ENCODE results near the gene EIF4E1B.
"Not testable (repeated sequence)": the region's sequence is repeated elsewhere in the genome, so short reads cannot be mapped to it uniquely, and the experiment has no call there.

The EIF4E1B gene, protein sequence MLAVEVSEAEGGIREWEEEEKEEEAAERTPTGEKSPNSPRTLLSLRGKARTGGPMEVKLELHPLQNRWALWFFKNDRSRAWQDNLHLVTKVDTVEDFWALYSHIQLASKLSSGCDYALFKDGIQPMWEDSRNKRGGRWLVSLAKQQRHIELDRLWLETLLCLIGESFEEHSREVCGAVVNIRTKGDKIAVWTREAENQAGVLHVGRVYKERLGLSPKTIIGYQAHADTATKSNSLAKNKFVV

DNA sequence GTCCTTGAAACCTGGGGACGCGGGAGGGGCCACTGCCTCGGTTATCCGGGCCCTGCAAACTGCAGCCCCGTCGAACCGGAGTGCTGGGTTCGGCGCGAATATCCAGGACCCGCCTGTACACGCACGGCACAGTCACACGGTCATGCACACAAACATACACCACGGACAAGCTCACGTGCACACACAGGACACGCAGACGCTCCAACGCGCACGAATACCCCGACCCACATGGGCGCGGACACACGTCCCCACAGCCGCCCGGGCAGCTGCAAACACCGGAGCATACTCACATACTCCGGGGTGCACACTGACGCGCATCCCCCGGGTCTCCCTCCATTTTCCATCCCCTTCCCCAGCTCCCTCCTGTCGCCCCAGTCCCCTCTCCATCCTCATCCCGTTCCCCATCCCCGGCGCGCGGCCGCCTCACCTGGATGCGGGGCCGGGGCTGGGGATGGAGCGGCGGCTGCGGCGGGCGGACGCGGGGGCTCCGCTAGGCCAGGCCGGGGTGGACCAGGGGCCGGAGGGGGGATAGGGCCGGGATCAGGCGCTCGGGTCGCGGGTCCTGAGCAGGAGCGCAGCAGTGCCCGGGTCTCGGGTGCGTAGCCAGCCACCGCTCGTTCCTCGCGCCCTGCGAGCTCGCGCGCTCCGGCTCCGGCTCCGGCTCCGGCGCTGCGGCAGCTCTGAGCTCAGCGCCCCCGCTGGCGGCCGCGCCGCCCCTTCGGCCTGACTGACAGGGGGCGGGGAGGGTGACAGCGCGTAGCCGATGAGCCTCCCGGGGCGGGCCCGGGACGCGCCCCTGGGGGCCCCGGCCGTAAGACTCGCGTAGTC is at the start of gene EIF4E1B, which contains the start of gene SNCB:
Gene EIF4E1B, plus strand, starts transcription at position 823 of the 828 bp plus-strand sequence. CDS start 12,113 bp downstream, outside the sequence.
Gene SNCB, minus strand, starts transcription at position 682 of the 828 bp plus-strand sequence. CDS start 880 bp downstream, outside the sequence.
- H3K36me3 Mint-ChIP-seq (ENCODE audit: low read depth) = no peaks in the 10 kb centered on the region
- H3K27ac Mint-ChIP-seq = no peak within 1 kb of the TSS
- H3K9me3 Mint-ChIP-seq = no peaks in the 10 kb centered on the region
- peaks cover 18% of the 10 kb centered on the region for H3K4me1 Mint-ChIP-seq
- DNase-seq (peak; percentile 68), ATAC-seq (peak; percentile 83)
- peak within 1 kb of the TSS; percentile 16 for H3K4me3 Mint-ChIP-seq
- peaks cover 75% of the 10 kb centered on the region for H3K27me3 Mint-ChIP-seq

DNA sequence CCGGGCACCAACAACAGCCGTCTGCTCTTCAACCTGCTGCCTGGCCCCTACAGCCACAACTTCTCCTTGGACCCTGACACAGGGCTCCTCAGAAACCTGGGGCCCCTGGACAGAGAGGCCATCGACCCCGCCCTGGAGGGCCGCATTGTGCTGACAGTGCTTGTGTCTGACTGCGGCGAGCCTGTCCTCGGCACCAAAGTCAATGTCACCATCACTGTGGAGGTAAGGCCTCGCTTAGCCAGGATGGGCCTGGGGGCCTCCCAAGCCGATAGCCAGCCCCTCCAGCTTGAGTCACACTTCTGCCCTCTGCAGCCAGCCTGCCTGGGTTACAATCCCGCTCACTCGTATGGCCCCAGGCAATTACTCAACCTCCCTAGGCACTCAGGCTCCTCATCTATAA is 49.1 kb upstream of the EIF4E1B start:
- Mint-ChIP-seq H3K27me3 (no peaks in the 10 kb centered on the region), H3K36me3 (ENCODE audit: low read depth) (no peaks in the 10 kb centered on the region), H3K4me3 (no peak overlapping the region), H3K9me3 (peaks cover 6% of the 10 kb centered on the region), H3K27ac (no peak overlapping the region), H3K4me1 (no peaks in the 10 kb centered on the region)
- ATAC-seq = no peak
- no peak for DNase-seq

DNA sequence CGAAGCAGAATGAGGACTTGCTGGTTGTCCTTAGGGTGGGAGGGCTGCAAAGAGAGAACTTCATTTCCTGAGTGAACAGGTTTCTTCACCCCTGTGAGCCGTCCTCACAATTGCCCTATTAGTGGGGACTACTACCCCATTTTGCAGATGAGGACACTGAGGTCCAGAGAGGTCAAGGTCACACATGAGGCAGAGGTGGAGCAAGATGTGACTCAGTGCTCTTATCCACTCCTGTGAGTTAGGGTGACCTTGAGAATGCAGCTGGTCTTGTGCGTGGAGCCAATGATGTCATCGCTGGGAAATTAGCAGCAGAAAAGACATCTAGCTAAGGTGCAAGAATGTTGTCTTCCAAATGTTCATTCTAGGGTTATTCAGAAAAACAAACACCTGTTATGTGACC is 47.4 kb upstream of the EIF4E1B start:
- H3K36me3 Mint-ChIP-seq (ENCODE audit: low read depth) = no peaks in the 10 kb centered on the region
- peaks cover 6% of the 10 kb centered on the region for H3K9me3 Mint-ChIP-seq
- H3K27ac Mint-ChIP-seq = no peak overlapping the region
- no peaks in the 10 kb centered on the region for H3K4me1 Mint-ChIP-seq
- H3K4me3 Mint-ChIP-seq = no peak overlapping the region
- no peak for ATAC-seq
- DNase-seq = no peak
- H3K27me3 Mint-ChIP-seq = no peaks in the 10 kb centered on the region

DNA sequence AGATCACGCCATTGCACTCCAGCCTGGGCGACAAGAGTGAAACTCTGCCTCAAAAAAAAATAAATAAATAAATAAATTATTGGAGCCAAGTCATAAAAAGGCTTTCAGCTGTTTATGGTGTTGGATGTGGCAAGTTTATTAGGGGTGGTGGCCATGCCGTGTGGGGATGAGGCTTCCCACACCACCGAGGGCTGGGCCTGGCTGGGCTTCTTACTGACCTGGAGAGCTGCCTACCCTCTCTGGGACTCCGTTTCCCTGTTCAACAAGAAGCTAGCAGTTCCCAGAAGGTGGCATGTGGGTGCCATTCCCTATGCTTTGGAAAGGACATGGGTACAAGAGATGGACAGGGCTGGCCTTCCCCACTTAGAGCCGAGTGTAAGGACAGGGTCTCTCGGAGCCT is 43.1 kb upstream of the EIF4E1B start:
- H3K9me3 Mint-ChIP-seq = peaks cover 6% of the 10 kb centered on the region
- ATAC-seq = no peak
- no peak overlapping the region for H3K27ac Mint-ChIP-seq
- no peaks in the 10 kb centered on the region for H3K27me3 Mint-ChIP-seq
- no peaks in the 10 kb centered on the region for H3K36me3 Mint-ChIP-seq (ENCODE audit: low read depth)
- no peak overlapping the region for H3K4me3 Mint-ChIP-seq
- DNase-seq = no peak
- H3K4me1 Mint-ChIP-seq = no peaks in the 10 kb centered on the region

DNA sequence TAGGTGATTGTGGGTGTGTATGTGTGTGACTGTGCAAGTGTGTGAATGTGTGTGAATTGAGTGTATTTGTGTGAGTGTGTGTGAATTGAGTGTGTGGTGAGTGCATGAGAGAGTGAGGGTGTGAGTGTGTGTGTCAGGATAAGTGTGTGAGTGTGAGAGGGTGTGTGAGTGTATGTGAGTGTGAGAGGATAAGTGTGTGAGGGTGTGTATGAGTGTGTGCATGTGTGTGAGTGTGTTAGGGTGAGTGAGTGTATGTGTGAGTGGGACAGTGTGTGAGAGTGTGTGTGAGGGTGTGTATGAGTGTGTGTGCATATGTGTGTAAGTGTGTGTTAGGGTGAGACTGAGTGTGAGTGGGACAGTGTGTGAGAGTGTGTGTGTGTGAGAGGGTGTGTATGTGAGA is 42.2 kb upstream of the EIF4E1B start:
- DNase-seq (no peak), ATAC-seq (no peak)
- H3K9me3 Mint-ChIP-seq = peaks cover 6% of the 10 kb centered on the region
- no peak overlapping the region for H3K4me3 Mint-ChIP-seq
- H3K27ac Mint-ChIP-seq = no peak overlapping the region
- no peaks in the 10 kb centered on the region for H3K4me1 Mint-ChIP-seq
- no peaks in the 10 kb centered on the region for H3K27me3 Mint-ChIP-seq
- no peaks in the 10 kb centered on the region for H3K36me3 Mint-ChIP-seq (ENCODE audit: low read depth)

DNA sequence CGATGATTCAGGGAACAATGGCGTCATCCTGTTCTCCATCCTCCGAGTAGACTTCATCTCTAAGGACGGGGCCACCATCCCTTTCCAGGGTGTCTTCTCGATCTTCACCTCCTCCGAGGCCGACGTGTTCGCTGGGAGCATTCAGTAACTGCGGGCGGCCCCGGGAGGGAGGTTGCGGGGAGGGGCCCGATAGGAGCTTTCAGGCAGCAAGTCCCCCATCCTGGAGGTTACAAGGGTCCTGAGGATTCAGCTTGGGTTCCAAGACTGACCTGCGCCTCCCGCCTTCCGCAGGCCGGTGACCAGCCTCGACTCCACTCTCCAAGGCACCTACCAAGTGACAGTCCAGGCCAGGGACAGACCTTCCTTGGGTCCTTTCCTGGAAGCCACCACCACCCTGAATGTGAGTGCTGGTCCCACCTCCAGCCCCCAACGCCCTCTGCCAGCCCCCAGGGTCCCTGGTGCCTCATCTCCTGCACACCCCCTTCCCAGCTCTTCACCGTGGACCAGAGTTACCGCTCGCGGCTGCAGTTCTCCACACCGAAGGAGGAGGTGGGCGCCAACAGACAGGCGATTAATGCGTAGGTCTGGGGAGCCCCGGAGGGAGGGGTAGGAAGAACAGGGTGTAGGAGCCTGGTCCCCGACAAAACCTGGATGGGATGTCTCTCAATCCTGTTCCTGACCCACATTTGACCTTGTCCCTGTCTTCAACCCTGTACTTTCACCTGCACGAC is 41.3 kb upstream of the EIF4E1B start:
- Mint-ChIP-seq H3K4me3 (no peak overlapping the region), H3K27me3 (no peaks in the 10 kb centered on the region), H3K27ac (no peak overlapping the region), H3K4me1 (no peaks in the 10 kb centered on the region), H3K9me3 (peaks cover 6% of the 10 kb centered on the region), H3K36me3 (ENCODE audit: low read depth) (no peaks in the 10 kb centered on the region)
- no peak for DNase-seq
- no peak for ATAC-seq

DNA sequence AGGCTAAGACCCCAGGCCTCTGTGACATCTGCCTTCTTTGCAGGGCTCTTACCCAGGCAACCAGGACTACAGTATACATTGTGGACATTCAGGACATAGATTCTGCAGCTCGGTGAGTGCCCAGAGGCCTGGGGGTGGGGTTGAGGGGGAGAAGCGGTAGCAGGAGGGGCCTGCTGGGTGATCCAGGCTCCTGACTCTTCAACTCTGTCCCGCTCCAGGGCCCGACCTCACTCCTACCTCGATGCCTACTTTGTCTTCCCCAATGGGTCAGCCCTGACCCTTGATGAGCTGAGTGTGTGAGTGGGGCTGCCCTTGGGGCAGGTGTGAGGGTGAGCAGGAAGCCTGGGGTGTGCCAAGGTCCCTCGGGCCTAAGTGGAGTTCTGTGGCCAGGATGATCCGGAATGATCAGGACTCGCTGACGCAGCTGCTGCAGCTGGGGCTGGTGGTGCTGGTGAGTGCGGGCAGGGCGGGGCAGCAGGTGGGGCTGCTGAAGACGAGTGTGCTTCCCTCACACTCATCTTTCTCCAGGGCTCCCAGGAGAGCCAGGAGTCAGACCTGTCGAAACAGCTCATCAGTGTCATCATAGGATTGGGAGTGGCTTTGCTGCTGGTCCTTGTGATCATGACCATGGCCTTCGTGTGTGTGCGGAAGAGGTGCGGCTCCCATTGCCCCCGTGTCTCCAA is 40.3 kb upstream of the EIF4E1B start:
- Mint-ChIP-seq H3K27ac (no peak overlapping the region), H3K27me3 (no peaks in the 10 kb centered on the region), H3K4me1 (no peaks in the 10 kb centered on the region), H3K9me3 (peaks cover 5% of the 10 kb centered on the region), H3K4me3 (no peak overlapping the region), H3K36me3 (ENCODE audit: low read depth) (no peaks in the 10 kb centered on the region)
- DNase-seq (no peak), ATAC-seq (no peak)

DNA sequence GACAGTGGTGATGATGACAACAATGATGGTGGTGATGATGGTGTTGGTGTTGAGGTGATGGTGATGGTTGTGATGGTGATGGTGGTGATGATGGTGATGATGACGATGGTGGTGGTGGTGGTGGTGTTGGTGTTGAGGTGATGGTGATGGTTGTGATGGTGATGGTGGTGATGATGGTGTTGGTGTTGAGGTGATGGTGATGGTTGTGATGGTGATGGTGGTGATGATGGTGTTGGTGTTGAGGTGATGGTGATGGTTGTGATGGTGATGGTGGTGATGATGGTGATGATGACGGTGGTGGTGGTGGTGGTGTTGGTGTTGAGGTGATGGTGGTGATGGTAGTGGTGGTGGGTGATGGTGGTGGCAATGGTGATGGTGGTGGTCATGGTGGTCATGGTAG is 38.8 kb upstream of the EIF4E1B start:
- H3K27ac Mint-ChIP-seq; H3K9me3 Mint-ChIP-seq; H3K36me3 Mint-ChIP-seq (ENCODE audit: low read depth); ATAC-seq; H3K4me1 Mint-ChIP-seq; H3K27me3 Mint-ChIP-seq; DNase-seq; H3K4me3 Mint-ChIP-seq: not testable (repeated sequence)

DNA sequence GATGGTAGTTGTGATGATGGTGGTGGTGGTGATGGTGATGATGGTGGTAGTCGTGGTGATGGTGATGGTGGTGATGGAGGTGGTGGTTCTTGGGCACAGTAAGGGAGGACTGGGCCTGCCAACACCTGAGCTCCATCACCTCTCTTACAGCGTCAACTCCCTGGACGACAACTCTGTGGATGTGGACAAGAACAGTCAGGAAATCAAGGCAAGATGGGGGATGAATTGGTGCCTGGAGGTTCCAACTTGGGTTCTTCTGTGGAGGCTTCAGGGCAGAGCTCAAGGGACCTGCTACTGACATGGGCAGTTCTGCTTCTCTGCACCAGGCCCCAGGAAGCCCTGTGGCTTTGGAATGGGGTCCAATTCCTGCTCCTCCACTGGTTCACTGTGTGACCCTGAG is 37.9 kb upstream of the EIF4E1B start:
- ATAC-seq = no peak
- peaks cover 5% of the 10 kb centered on the region for H3K4me1 Mint-ChIP-seq

DNA sequence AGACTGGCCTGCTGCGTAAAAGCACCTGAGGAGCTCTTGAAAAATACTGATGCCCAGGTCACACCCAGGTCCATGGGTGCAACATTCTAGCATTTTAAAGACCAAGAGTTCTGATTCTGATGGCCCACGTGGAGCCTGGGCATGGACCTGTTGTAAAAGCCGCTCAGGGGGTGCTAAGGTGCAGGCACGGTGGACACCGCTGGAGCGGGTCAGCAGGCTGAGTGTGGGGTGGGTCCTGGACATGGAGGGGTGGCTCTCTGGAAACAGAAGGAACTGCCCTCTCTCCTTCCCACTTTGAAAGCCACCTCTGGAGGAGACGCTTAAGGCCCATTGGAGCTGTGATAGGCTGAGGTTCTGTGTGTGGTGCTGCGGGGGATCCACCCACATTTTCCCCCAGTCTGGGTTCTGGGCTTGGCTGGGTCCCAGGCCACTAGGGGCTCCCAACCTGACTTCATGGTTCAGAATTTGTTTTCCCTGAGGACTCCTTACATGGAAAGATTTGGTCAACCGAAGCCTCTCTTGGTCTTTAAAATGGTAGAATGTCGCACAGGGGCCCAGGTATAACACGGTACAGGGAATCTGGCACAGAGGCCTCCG is 37.1 kb upstream of the EIF4E1B start:
- no peak overlapping the region for H3K4me3 Mint-ChIP-seq
- H3K36me3 Mint-ChIP-seq (ENCODE audit: low read depth) = no peaks in the 10 kb centered on the region
- H3K27ac Mint-ChIP-seq = no peak overlapping the region
- H3K9me3 Mint-ChIP-seq = no peaks in the 10 kb centered on the region
- H3K4me1 Mint-ChIP-seq = peaks cover 6% of the 10 kb centered on the region
- no peak for DNase-seq
- no peak for ATAC-seq
- H3K27me3 Mint-ChIP-seq = peaks cover 7% of the 10 kb centered on the region

More for the DNA sequence above, 37.9 kb upstream of the EIF4E1B start:
- Mint-ChIP-seq H3K27me3 (peaks cover 6% of the 10 kb centered on the region), H3K4me3 (no peak overlapping the region), H3K27ac (no peak overlapping the region), H3K9me3 (no peaks in the 10 kb centered on the region), H3K36me3 (ENCODE audit: low read depth) (no peaks in the 10 kb centered on the region)
- DNase-seq = no peak

DNA sequence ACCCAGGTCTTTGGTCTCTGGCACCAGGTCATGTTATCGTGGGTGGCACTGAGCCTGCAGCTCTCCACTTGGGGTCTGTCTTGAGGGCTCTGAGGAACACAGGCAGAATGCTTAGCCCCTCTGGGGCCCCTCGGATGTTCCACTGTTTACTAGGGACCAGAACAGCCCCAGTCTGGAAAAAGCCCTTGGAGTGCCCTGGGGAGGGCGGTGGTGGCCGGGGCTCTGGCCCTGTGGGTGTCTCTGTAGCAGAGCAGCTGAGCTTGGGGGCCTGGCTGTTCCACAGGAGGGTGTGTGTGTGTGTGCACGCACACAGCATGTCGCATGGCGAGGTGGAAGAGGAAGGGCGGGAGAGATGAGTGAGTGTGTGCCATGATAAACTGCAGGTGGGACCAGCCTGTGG is 35.9 kb upstream of the EIF4E1B start:
- Mint-ChIP-seq H3K4me1 (peaks cover 6% of the 10 kb centered on the region), H3K27me3 (peaks cover 11% of the 10 kb centered on the region), H3K9me3 (no peaks in the 10 kb centered on the region), H3K4me3 (no peak overlapping the region), H3K36me3 (ENCODE audit: low read depth) (no peaks in the 10 kb centered on the region), H3K27ac (no peak overlapping the region)
- DNase-seq = no peak
- ATAC-seq = no peak

DNA sequence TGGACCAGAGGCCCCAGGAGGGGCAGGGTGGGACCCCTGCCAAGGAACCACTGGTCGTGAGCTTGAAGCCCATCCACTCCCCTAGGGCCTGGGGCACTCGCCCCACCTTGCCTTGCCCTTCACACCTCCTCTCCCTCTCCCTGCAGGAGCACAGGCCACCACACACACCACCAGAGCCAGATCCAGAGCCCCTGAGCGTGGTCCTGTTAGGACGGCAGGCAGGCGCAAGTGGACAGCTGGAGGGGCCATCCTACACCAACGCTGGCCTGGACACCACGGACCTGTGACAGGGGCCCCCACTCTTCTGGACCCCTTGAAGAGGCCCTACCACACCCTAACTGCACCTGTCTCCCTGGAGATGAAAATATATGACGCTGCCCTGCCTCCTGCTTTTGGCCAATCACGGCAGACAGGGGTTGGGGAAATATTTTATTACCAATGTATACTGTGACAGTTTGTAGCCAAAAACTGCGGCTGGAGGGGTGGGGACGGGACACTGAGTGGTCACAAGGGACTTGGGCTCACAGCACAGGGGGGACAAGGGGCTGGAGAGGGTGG is 35.0 kb upstream of the EIF4E1B start:
- Mint-ChIP-seq H3K4me3 (no peak overlapping the region), H3K27ac (no peak overlapping the region), H3K27me3 (peaks cover 11% of the 10 kb centered on the region), H3K4me1 (peaks cover 8% of the 10 kb centered on the region), H3K36me3 (ENCODE audit: low read depth) (peaks cover 2% of the 10 kb centered on the region), H3K9me3 (no peaks in the 10 kb centered on the region)
- no peak for ATAC-seq
- DNase-seq = no peak

DNA sequence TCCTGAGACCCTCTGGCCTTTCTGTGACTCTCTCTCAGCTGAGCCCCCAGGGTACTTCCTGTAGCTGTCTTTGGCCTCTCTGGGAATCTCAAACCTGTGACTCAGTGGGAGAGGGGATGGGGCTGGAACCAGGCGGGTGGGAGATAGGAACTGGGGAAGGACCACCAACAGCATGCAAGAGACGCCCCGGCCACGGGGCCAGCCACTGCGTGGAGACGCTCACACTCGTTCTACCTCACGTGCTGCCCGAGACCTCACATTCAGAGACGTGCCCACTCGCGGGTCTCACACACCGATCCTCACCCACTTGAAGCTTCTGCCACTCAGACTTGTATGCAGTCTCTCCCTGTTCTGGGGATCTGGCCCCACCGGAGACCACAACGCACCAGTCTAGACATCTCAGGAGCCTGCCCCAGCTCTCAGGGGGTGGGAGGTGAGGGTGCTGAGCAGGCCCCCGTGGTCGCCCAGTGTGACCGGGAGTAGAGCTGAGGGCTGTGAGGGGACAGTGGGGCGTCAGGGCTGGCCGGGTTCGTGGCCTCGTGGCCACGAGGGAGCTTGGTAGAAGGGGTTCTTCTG is 34.3 kb upstream of the EIF4E1B start:
- Mint-ChIP-seq H3K36me3 (ENCODE audit: low read depth) (peaks cover 2% of the 10 kb centered on the region), H3K27ac (no peak overlapping the region)

More for the DNA sequence above, 34.3 kb upstream of the EIF4E1B start:
- DNase-seq = no peak
- Mint-ChIP-seq H3K27me3 (peaks cover 11% of the 10 kb centered on the region), H3K4me1 (peaks cover 8% of the 10 kb centered on the region), H3K9me3 (no peaks in the 10 kb centered on the region), H3K4me3 (peak overlapping the region; percentile 62)
- no peak for ATAC-seq

All from activated naive CD8-positive, alpha-beta T cell treated with anti-CD3 and anti-CD28 coated beads, Interleukin-2, amount 50 U/mL, for 24 hours (primary cell).